AG08395 (cell line): ENCODE data around the gene HS6ST1.
"Not testable (repeated sequence)": the region's sequence is repeated elsewhere in the genome, so short reads cannot be mapped to it uniquely, and the experiment has no call there.

ENCODE experiments used
- DNase-seq: peaks from one replicate; pipeline ENCODE4 v3.0.0; 2012; ENCODE audit warnings: mixed read lengths, low spot score

The HS6ST1 gene

DNA sequence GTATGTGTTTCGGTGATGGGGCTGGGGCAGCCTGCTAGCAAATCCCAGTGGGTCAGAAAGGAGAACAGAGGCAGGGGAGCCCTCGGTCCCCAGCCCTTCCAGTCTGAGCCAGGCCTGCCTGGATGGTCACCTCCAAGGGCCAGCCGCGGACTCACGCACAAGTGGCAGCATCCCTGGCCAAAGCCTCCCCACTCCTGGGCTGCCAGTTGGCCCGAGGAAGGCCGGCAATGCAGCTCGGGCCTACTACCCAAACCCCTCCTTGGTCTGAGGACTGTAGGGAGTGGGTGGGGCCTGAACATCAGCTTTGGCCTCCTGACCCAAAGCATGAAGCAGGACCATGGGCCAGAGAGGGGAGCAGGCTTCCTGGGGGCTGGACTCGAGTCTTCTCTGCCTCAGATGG, 51.5 kb downstream of the HS6ST1 start:
- DNase-seq = not testable (repeated sequence)

DNA sequence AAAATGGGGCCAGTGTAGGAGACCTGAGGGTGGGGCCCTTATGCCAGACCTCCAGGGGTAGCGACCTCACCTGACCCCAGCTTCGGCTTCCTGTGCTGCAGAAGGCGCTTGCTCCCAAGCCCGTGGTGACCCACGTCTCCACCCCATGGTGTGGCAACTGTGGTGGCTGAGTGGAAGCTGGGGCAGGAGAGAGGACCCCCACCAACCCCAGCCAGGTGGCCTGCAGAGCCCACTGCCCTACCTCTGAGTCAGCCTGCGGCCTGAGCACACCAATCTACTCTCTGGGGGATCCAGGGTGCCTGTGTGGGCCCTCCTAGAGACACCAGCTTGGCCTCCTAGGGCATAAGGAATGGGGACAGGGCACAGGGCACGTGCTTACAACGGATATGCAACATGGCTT, 52.2 kb downstream of the HS6ST1 start:
- not testable (repeated sequence) for DNase-seq

DNA sequence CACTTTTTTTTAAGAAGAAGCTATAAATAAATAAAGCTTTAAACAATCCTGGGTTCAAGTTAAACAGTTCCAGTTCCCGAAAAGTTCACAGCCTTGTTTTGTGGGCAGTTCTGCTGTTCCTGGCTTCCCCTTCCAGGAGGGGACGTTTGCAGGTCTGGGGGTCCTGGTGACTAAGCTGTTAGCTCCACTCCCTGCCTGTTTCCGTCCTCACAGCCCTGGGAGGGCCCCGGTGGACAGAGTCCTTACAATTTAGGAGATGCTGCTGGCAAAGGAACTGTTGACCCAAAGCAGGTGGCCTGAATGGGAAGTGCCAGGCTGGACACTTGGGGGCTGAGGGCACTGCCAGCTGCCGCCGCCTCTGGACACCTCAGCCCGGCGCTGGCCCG, 53.1 kb downstream of the HS6ST1 start:
- not testable (repeated sequence) for DNase-seq

GRCh38 chr2:128264881-128265607, 53.6 kb downstream of the HS6ST1 start:
- DNase-seq = no peak

GRCh38 chr2:128263902-128264331, 54.8 kb downstream of the HS6ST1 start:
- DNase-seq = no peak

DNA sequence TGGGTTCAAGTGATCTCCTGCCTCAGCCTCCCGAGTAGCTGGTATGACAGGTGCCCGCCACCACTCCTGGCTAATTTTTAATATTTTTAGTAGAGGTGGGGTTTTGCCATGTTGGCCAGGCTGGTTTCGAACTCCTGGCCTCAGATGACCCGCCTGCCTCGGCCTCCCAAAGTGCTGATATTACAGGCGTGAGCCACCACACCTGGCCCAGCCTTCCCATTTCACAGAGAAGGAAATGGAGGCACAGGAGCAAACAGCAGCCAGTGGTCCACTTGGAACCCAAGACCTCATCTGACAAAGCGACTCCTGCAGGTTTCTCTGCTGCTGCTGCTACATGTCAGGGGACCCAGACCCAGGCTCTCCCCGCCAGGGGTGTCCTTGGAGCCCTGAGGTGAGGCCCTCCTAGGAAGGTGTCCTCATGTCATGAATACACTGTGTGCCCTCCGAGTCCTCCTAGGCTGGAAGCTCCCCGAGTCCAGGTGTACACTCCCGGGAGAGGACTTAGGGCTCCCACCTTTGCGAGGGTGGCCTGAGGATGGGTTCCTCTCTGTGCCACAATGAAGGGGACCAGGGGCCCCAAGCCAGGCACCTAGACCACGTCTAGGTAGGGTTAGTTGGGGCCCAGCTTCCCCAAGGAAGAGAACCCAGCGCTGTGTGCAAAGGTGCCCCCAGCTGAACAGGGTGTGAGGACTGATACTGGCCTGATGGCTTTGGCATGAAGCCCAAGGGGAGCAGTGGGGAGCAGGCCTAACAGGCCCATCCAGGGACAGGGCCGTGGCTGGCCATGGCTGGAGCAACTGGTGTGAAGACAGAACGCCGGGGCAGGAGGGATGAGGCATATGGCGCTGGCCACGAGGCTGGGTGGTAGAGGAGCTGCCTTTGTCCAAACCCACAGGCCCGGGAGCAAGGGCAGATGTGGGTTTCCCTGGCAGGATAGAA, 56.1 kb downstream of the HS6ST1 start:
- no peak for DNase-seq

DNA sequence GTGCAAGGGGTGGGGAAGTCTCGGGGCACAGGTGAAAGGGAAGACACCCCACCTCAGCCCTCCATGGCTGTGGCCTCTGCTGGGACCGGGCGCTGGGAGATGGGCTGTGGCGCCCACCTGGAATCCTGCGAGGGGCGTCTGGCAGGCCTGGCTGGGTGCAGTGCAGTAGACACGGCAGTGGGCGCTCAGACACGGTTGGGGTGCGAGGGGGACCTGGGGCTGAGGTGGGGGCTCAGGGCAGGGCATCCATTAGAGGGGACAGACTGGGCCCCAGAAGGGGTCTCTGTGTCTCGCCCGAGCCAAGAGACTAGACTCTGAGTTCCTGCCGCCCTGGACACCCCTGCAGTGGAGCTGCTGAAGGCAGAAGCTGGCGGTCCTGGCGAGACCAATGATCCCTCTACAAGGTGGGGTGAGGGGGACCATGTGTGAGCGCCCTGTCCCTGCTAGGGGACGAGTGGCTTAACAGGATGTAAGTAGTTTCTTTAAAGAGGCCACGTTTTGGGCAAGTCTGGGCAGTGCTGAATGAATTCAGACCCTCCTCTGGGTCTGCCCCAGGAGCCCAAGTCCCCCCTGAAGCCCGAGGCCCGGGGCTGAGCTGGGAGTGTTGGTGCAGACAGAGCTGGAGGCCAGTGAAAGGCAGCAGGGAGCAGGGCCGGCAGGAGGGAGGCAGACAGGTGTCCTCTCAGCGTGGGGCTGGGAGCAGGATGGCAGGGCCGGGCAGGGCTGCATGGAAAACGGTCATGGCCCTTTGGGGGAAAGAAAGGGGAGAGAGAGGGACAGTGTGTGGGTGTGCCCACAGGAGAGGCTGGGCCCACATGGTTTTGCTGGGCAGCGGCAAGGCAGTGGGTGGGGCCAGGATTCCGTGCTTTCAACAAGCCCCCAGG, 57.2 kb downstream of the HS6ST1 start:
- DNase-seq = no peak

DNA sequence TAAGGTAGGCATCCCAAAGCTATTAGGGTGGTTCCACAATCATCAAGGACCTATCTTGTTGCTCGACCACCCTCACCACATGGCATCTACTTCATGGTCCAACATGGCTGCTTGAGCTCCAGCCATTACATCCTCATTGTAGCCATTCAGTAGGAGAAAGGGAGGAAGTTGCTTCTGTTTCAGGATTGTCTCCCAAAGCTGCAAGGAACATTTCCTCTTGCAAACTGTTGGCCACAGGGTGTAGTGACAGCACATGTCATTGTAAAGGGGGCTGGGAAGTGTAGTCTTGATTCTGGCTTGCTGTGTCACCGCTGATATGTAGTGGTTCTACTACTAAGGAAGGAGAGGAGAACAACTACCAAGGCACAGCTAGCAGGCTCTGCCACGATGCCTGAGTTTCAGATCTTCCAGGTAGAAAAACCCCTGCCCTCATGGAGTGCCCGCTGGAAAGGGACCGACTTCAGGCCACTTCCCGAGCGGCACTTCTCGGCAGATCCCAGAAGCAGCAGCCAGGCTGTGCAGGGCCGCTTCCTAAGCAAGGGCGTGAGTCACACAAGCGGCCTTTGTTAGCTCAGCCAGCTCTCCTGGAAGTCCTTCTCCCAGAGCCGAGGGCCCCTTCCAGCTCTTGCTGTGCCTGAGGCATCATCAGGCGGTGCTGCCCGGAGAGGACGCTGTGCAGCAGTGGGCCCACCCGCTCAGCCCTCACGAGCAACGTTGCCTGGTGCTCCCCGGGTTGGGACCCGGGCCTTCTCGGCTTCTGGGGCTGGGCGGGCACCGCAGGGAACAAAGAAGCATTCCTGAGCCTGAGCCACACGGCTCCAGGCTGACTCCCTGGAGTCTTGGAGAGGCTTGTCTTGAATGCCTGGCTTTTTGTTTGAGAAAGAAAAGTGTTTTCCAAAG, 58.2 kb downstream of the HS6ST1 start:
- DNase-seq = peak; percentile 83

- no peak for DNase-seq
Measured at GRCh38 chr2:128259585-128259984, 59.1 kb downstream of the HS6ST1 start.

GRCh38 chr2:128258218-128258617, 60.5 kb downstream of the HS6ST1 start:
- DNase-seq = no peak

DNA sequence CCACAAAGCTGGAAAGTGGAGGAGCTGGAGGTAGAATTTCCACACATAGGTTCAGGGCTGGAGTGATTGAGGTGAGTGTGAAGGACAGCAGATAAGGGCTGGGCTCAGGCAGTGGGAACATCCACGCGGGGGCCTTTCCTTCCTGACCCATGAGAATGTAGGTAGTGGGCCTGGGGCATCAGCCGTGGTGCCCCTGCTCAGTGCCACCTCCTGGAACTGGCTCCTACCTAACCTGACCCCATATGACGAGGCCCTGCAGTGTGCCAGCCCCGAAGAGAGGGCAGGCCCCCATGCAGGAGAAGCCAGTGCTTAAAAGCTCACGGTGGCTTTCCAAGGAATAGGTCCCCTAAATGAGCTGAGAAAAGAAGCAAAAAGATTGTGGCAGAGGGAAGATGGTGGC, 66.2 kb downstream of the HS6ST1 start:
- no peak for DNase-seq

DNA sequence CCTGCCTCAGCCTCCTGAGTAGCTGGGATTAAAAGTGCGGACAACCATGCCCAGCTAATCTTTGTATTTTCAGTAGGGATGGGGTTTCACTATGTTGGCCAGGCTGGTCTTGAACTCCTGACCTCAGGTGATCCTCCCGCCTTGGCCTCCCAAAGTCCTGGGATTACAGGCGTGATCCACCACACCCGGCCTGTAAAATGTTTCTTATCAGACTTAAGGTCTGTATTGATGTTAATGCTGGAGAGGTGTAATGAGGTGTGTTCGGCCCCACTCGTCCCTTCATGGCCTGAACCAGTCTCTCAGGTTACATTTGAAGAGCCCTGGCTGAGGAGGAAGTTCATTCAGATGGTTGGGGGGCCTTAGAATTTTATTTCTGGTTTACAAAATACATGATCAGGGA, 66.6 kb downstream of the HS6ST1 start:
- not testable (repeated sequence) for DNase-seq

DNA sequence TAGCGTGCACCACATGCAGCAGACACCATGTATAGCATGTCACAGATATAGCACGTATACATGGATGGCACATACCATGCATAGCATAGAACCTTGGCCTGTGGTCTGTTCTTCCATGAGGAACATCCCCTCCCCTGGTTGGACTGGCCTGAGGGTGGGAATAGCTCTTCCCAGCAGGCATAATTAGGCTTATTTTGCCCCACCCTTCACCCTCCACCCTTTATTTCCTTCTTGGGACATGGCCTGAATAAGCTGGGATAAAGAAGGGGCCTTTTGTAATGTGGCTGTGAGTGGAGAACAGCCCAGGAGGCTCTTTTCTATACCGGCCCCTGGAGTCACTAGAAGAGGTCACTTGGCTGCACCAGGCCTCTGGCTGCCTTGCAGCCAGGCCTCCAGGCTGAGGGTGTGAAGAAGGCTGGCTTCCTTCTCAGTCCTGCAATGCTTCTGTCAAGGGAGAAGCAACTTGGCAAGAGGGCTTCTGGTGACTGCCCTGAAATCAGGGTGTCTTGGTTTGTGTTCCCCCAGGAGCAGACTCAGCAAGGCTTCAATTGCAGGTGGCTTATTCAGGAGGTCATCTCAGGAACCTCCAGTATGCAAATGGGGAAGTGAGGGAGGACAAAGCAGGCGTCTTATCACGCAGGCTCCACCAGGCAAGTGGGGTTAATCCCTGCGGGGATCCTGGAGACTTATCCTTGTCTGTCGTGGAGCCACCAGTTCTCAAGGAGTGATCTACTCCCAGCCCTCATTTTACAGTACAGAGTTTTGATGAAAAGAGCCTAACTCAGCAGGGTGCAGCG, 68.2 kb downstream of the HS6ST1 start:
- no peak for DNase-seq

- no peak for DNase-seq
Measured at GRCh38 chr2:128249555-128249954, 69.1 kb downstream of the HS6ST1 start.

GRCh38 chr2:128245813-128246212, 72.9 kb downstream of the HS6ST1 start:
- DNase-seq = no peak

- DNase-seq = no peak
Measured at GRCh38 chr2:128241896-128242295, 76.8 kb downstream of the HS6ST1 start.

GRCh38 chr2:128237911-128238697, 80.6 kb downstream of the HS6ST1 start:
- no peak for DNase-seq

GRCh38 chr2:128237081-128237534, 81.6 kb downstream of the HS6ST1 start:
- no peak for DNase-seq

GRCh38 chr2:128236491-128237035, 82.1 kb downstream of the HS6ST1 start:
- peak; percentile 71 for DNase-seq
